ENCODE data around the gene KLHL29. TPM values are rescaled to one million over a fixed set of nuclear protein-coding genes. Genes with fewer than 3 reads are reported as not detected.

Gene KLHL29
- total RNA-seq, 1 experiment from 2014 or later: 2.6 TPM

GRCh38 chr2:23719716-23720115 lies 334.7 kb downstream of the KLHL29 start:
- Histone ChIP-seq H2AFZ (ENCODE audit: low read length) (no peak overlapping the region), H4K20me1 (ENCODE audit: low read length) (no peaks in the 10 kb centered on the region), H3K4me1 (ENCODE audit: insufficient read depth, low read length) (no peaks in the 10 kb centered on the region), H3F3A (ENCODE audit: low read length, unreplicated experiment) (no peaks in the 10 kb centered on the region), H3K9me3 (ENCODE audit: low read length) (peaks cover 3% of the 10 kb centered on the region; the same call in 1 of the 2 replicates), H3K36me3 (ENCODE audit: low read depth, low read length) (no peaks in the 10 kb centered on the region; the same call in 1 of the 2 replicates), H3K4me2 (ENCODE audit: low read length) (no peak overlapping the region), H3K27ac (ENCODE audit: low read length) (no peak overlapping the region), H3K9ac (ENCODE audit: low read length) (no peak overlapping the region), H3K9me2 (replicated peaks; ENCODE audit: low read length) (no peaks in the 10 kb centered on the region), H3K4me3 (ENCODE audit: low read length) (no peak overlapping the region), H3K27me3 (ENCODE audit: low read length) (no peaks in the 10 kb centered on the region), H3K79me2 (ENCODE audit: low read length) (no peaks in the 10 kb centered on the region)
- POLR2A ChIA-PET (ENCODE audit: unreplicated experiment): interaction anchor here (0.6 kb wide), 1 partner anchor 219 kb away, joined by 4 read pairs; no protein-coding TSS in a partner anchor
- no peak for ATAC-seq
- no peak for DNase-seq
- intact Hi-C loops (cut with micrococcal nuclease): no loop called here
- TF ChIP-seq EZH2phosphoT487 (IDR thresholded peaks at IDR 0.05; ENCODE audit: borderline replicate concordance, low read length) (no peak), EZH2 (IDR thresholded peaks at IDR 0.05; ENCODE audit: low read length, unreplicated experiment) (no peak), CTCF (conservative IDR thresholded peaks at IDR 0.05; ENCODE audit: low read depth, low read length) (no peak)
- CTCF ChIA-PET: no interaction called here
- BruUV-seq (replicated peaks): no TSS peak

- TF ChIP-seq EZH2phosphoT487 (IDR thresholded peaks at IDR 0.05; ENCODE audit: borderline replicate concordance, low read length) (no peak), EZH2 (IDR thresholded peaks at IDR 0.05; ENCODE audit: low read length, unreplicated experiment) (no peak), CTCF (conservative IDR thresholded peaks at IDR 0.05; ENCODE audit: low read depth, low read length) (no peak)
- Histone ChIP-seq H3K27ac (ENCODE audit: low read length) (no peak overlapping the region), H3F3A (ENCODE audit: low read length, unreplicated experiment) (no peaks in the 10 kb centered on the region), H3K27me3 (ENCODE audit: low read length) (no peaks in the 10 kb centered on the region), H3K9ac (ENCODE audit: low read length) (no peak overlapping the region), H3K9me3 (ENCODE audit: low read length) (peaks cover 3% of the 10 kb centered on the region; the same call in 1 of the 2 replicates), H3K36me3 (ENCODE audit: low read depth, low read length) (no peaks in the 10 kb centered on the region; the same call in 1 of the 2 replicates), H2AFZ (ENCODE audit: low read length) (no peak overlapping the region), H3K9me2 (replicated peaks; ENCODE audit: low read length) (no peaks in the 10 kb centered on the region), H4K20me1 (ENCODE audit: low read length) (no peaks in the 10 kb centered on the region), H3K4me2 (ENCODE audit: low read length) (no peak overlapping the region), H3K4me1 (ENCODE audit: insufficient read depth, low read length) (no peaks in the 10 kb centered on the region), H3K4me3 (ENCODE audit: low read length) (no peak overlapping the region), H3K79me2 (ENCODE audit: low read length) (no peaks in the 10 kb centered on the region)
- POLR2A ChIA-PET (ENCODE audit: unreplicated experiment): no interaction called here
- intact Hi-C loops (cut with micrococcal nuclease): no loop called here
- BruUV-seq (replicated peaks): no TSS peak
- ATAC-seq: no peak
- no peak for DNase-seq
- CTCF ChIA-PET: no interaction called here
Measured at GRCh38 chr2:23720705-23721453, 335.9 kb downstream of the KLHL29 start.

GRCh38 chr2:23721454-23721826 lies 336.5 kb downstream of the KLHL29 start:
- Histone ChIP-seq H3K36me3 (ENCODE audit: low read depth, low read length) (no peaks in the 10 kb centered on the region; the same call in 1 of the 2 replicates), H3K27me3 (ENCODE audit: low read length) (no peaks in the 10 kb centered on the region), H3K4me3 (ENCODE audit: low read length) (no peak overlapping the region), H3K27ac (ENCODE audit: low read length) (no peak overlapping the region), H2AFZ (ENCODE audit: low read length) (no peak overlapping the region), H3F3A (ENCODE audit: low read length, unreplicated experiment) (no peaks in the 10 kb centered on the region), H3K4me2 (ENCODE audit: low read length) (no peak overlapping the region), H3K9me3 (ENCODE audit: low read length) (peaks cover 3% of the 10 kb centered on the region; the same call in 1 of the 2 replicates), H3K9ac (ENCODE audit: low read length) (no peak overlapping the region), H3K79me2 (ENCODE audit: low read length) (no peaks in the 10 kb centered on the region), H3K4me1 (ENCODE audit: insufficient read depth, low read length) (no peaks in the 10 kb centered on the region), H3K9me2 (replicated peaks; ENCODE audit: low read length) (no peaks in the 10 kb centered on the region), H4K20me1 (ENCODE audit: low read length) (no peaks in the 10 kb centered on the region)
- DNase-seq (no peak), ATAC-seq (no peak)
- intact Hi-C loops (cut with micrococcal nuclease): no loop called here
- ChIA-PET CTCF (no interaction called here), POLR2A (ENCODE audit: unreplicated experiment) (no interaction called here)
- TF ChIP-seq CTCF (conservative IDR thresholded peaks at IDR 0.05; ENCODE audit: low read depth, low read length): no peak
- no peak for TF ChIP-seq EZH2 (IDR thresholded peaks at IDR 0.05; ENCODE audit: low read length, unreplicated experiment)
- TF ChIP-seq EZH2phosphoT487 (IDR thresholded peaks at IDR 0.05; ENCODE audit: borderline replicate concordance, low read length): no peak
- BruUV-seq (replicated peaks): no TSS peak
